HK-2 (cell line): ENCODE results near the gene ONECUT3.
"Not testable (repeated sequence)": the region's sequence is repeated elsewhere in the genome, so short reads cannot be mapped to it uniquely, and the experiment has no call there.

Experiments used
- DNase-seq: peaks from one replicate; pipeline ENCODE4 v3.0.0-alpha.2; 2018; ENCODE audit not compliant: unreplicated experiment

The ONECUT3 gene

GRCh38 chr19:1752757-1753728 is at the start of gene ONECUT3:
ONECUT3 (plus strand) TSS chr19:1753506; CDS start chr19:1753663, 157 bp downstream.
- DNase-seq, result no peak

GRCh38 chr19:1704339-1704738 is 49.0 kb upstream of the ONECUT3 start:
- DNase-seq, result no peak

GRCh38 chr19:1705367-1705766 is 47.9 kb upstream of the ONECUT3 start:
- DNase-seq, result no peak

- not testable (repeated sequence) for DNase-seq
Observed at GRCh38 chr19:1706646-1707045, 46.7 kb upstream of the ONECUT3 start.

GRCh38 chr19:1707240-1707639 is 46.1 kb upstream of the ONECUT3 start:
- no peak for DNase-seq

GRCh38 chr19:1713170-1713569 is 40.1 kb upstream of the ONECUT3 start:
- no peak for DNase-seq

- DNase-seq, result no peak
Observed at GRCh38 chr19:1715540-1715939, 37.8 kb upstream of the ONECUT3 start.

- DNase-seq, result no peak
Observed at GRCh38 chr19:1717200-1717969, 35.9 kb upstream of the ONECUT3 start.

- no peak for DNase-seq
Observed at GRCh38 chr19:1717970-1718264, 35.4 kb upstream of the ONECUT3 start.

- DNase-seq, result no peak
Observed at GRCh38 chr19:1718420-1719291, 34.6 kb upstream of the ONECUT3 start.

GRCh38 chr19:1719519-1719918 is 33.8 kb upstream of the ONECUT3 start:
- no peak for DNase-seq

- no peak for DNase-seq
Observed at GRCh38 chr19:1720237-1720636, 33.1 kb upstream of the ONECUT3 start.

GRCh38 chr19:1725100-1726064 is 27.9 kb upstream of the ONECUT3 start:
- peak; percentile 65 for DNase-seq

- no peak for DNase-seq
Observed at GRCh38 chr19:1728816-1729567, 24.3 kb upstream of the ONECUT3 start.

- no peak for DNase-seq
Observed at GRCh38 chr19:1729568-1729925, 23.8 kb upstream of the ONECUT3 start.

GRCh38 chr19:1730157-1730556 is 23.1 kb upstream of the ONECUT3 start:
- no peak for DNase-seq

- DNase-seq, result no peak
Observed at GRCh38 chr19:1734321-1734966, 18.9 kb upstream of the ONECUT3 start.

GRCh38 chr19:1736280-1736679 is 17.0 kb upstream of the ONECUT3 start:
- no peak for DNase-seq

- no peak for DNase-seq
Observed at GRCh38 chr19:1736927-1737326, 16.4 kb upstream of the ONECUT3 start.
